GM12873 (cell line): ENCODE results near the gene EIF3K.

Experiments used
- TF ChIP-seq, protein P1 (sequence below): IDR thresholded peaks from 2 replicates; pipeline ENCODE4 v1.5.1; 2012; ENCODE audit warnings: low read depth, mild to moderate bottlenecking, moderate library complexity, low read length, control low read depth; ENCODE audit not compliant: insufficient read depth; ENCODE audit errors: missing control alignments

EIF3K gene

DNA sequence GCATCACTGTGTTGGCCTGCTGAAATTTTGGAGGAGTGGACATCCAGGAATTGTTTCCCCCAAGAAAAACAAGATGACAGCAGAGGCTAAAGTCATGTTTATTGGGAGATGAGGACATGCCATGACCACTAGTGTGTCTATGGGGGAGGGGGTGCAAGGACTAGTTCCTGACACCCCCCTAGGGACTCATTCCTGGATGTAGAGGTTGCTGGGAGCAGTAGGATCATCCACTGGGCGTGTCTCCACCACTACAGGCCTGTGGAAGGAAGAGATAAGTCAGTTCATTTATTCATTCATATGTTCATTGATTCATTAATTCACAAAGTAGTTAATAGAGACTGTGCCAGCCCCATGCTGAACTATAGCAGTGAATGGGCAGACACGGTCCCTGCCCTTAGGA lies 31.4 kb upstream of the EIF3K start:
- TF ChIP-seq, protein P1, sequence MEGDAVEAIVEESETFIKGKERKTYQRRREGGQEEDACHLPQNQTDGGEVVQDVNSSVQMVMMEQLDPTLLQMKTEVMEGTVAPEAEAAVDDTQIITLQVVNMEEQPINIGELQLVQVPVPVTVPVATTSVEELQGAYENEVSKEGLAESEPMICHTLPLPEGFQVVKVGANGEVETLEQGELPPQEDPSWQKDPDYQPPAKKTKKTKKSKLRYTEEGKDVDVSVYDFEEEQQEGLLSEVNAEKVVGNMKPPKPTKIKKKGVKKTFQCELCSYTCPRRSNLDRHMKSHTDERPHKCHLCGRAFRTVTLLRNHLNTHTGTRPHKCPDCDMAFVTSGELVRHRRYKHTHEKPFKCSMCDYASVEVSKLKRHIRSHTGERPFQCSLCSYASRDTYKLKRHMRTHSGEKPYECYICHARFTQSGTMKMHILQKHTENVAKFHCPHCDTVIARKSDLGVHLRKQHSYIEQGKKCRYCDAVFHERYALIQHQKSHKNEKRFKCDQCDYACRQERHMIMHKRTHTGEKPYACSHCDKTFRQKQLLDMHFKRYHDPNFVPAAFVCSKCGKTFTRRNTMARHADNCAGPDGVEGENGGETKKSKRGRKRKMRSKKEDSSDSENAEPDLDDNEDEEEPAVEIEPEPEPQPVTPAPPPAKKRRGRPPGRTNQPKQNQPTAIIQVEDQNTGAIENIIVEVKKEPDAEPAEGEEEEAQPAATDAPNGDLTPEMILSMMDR: no peak

DNA sequence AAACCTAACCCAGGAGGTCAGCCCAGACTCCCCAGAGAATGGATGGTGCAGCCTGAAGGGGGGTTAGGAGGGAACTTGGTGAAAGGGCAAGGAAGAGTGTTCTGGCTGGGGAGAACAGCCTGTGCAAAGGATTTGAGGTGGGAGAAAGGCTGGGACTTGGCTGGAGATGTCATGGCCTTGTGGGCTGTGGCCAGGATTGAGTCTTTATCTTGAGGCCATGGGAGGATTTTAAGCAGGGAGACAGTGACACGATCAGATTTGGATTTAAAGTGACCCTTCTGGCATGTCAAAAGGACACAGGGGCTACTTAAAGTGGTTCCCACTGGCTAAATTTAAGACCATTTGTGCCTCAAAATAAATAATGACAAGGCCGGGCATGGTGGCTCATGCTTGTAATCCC lies 30.9 kb upstream of the EIF3K start:
- TF ChIP-seq, protein P1: no peak

DNA sequence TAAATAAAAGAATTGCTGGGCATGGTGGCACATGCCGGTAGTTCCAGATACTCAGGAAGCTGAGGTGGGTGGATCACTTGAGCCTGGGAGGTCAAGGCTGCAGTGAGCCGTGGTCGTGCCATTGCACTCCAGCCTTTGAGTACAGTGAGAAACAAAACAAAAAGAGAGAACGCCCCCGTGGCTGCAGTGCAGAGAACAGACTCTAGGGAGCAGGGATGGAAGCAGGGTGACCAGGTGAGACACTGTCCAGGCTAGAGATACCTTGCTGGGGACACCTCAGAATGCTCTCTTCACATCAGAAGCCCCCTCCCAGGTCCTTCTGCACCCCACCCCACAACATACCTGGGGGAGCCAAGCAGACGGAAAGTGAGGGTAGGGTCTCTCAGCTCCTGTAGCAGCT lies 26.0 kb upstream of the EIF3K start:
- TF ChIP-seq, protein P1: peak; percentile 20

DNA sequence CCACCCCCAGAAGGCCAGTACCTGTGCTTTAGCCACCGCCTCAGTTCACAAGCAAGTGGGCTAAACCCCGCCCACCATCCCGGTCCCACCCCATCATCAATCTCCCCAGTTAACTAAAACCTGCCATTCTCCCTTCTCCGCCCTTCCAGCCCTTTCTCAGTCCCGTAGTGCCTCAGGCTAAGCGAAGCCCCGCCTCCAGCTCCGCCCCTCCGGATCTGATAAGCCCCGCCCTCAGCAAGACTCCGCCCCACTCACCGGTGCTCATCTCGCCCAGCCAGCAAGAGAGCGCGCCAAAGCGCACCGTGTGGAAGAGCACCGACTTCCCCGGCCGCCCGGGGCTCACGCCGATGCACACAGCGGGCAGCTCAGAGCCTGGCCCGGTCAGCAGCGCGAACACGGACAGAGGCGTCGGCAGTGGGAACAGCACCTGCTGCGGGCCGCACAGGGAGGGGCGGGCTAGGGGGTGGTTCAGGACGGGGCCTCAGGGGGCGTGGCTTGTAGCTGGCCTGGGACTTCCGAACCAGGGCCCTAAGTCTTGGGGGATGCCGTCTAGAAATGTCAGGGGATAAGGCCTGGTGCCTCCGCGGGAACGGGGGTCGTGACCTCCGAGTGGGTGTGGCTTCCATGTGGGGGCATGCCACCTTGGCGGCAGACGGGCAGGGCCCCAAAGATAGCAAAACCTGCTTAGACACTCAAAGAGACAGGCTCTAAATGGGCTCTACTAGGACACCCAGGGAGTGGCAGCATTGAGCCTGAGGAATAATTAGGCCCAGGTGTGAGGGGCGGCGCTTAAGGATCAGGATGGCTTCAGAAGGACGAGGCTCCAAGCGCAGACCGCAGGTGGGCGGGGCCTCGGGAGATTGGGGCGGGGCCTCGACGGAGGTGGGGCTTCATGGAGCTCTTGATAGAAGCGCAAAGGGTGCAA lies 22.7 kb upstream of the EIF3K start:
- TF ChIP-seq, protein P1: no peak

DNA sequence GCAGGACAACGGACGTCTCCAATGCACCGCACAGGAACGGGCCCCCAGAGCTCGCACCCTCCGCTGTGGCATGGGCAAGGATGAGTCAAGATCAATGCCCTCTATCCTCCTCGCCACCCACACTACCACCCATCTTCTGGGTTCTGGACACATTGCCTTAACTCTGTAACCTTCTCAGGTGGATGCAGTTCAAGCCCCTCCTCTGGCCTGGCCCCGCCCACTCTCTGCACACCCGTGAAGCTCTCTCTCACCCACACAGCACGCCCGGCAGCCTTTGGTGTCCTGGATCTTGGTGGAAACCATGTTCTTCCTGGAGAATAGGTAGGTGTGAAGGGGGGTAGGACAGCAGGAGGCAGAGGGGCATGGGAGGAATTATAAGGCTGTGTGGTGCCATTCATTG lies 21.9 kb upstream of the EIF3K start:
- TF ChIP-seq, protein P1: no peak

DNA sequence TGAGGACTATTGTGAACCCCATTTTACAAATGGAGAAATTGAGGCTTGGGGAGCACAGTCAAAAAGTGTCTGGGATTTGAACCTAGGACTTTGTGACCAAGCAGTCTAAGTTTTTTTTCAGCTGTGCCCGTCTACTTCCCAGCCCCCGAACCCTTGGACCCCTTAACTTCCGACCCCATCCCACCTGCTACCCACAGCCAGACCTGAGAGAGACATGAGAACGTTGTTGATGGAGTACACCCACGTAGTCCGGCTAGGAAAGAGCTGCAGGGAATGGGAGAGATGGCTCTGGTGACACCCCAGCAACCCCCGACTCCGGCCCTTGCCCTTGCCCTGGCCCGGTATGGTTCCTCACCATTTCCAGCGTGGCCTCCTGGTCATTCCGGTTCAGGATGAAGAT lies 19.3 kb upstream of the EIF3K start:
- TF ChIP-seq, protein P1: no peak

DNA sequence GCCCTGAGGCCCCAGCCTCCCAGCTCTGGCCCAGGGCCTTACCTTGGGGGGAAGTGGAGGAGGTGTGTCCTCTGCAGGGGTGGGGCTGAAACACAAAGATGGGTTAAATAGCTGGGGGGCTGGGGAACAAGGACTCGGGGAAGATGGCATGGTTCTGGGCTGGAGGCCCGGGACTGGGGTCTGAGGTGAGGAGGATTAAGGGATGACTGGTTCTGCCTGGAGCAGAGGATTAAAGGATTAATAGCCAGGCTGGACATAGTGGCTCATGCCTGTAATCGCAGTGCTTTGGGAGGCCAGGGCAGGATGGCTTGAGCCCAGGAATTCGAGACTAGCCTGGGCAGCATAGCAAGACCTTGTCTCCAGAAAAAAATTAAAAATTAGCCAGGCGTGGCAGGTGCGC lies 12.9 kb upstream of the EIF3K start:
- TF ChIP-seq, protein P1: no peak
